ENCODE results near the gene SWSAP1. TPM values are rescaled to one million over a fixed set of nuclear protein-coding genes. Genes with fewer than 3 reads are reported as not detected.

The SWSAP1 gene
- total RNA-seq, 1 donor from 2014 or later: 5.1 TPM

DNA sequence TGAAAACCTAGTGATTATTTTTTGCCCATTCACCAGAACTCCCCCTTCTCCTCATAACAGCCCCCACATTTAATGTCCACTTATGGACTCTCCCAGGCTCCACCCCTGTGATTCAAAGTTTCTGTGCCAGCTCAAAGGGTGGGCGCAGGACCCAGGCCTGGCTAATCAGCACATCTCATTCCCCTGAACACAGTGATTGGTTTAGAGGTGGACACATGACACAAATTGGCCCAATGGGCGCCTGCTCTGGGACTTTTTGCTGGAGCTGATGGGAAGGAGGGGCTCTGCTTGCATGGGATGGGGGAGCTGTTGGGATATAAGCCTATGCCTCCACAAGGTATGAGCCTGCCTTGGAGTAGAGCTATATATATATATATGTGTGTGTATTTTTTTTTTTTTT, 15.9 kb downstream of the SWSAP1 start:
- intact Hi-C loops (cut with micrococcal nuclease): no loop called here
- no peaks in the 10 kb centered on the region for H3K36me3 Mint-ChIP-seq (ENCODE audit: low read depth)
- H3K4me3 Mint-ChIP-seq: no peak overlapping the region
- ChIA-PET POLR2A (interaction anchor here (0.6 kb wide), 1 partner anchor 28 kb away, joined by 3 read pairs; no protein-coding TSS in a partner anchor), CTCF (interaction anchor here (2.8 kb wide), 1 partner anchor 9 kb away, joined by 10 read pairs; no protein-coding TSS in a partner anchor)
- H3K27me3 Mint-ChIP-seq: peaks cover 3% of the 10 kb centered on the region
- no peak for ATAC-seq (ENCODE audit: low read depth)
- peaks cover 2% of the 10 kb centered on the region for H3K9me3 Mint-ChIP-seq
- DNase-seq: no peak
- H3K4me1 Mint-ChIP-seq: peaks cover 21% of the 10 kb centered on the region
- TF ChIP-seq, protein P1, sequence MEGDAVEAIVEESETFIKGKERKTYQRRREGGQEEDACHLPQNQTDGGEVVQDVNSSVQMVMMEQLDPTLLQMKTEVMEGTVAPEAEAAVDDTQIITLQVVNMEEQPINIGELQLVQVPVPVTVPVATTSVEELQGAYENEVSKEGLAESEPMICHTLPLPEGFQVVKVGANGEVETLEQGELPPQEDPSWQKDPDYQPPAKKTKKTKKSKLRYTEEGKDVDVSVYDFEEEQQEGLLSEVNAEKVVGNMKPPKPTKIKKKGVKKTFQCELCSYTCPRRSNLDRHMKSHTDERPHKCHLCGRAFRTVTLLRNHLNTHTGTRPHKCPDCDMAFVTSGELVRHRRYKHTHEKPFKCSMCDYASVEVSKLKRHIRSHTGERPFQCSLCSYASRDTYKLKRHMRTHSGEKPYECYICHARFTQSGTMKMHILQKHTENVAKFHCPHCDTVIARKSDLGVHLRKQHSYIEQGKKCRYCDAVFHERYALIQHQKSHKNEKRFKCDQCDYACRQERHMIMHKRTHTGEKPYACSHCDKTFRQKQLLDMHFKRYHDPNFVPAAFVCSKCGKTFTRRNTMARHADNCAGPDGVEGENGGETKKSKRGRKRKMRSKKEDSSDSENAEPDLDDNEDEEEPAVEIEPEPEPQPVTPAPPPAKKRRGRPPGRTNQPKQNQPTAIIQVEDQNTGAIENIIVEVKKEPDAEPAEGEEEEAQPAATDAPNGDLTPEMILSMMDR (IDR thresholded peaks at IDR 0.05): no peak
- H3K27ac Mint-ChIP-seq: no peak overlapping the region

DNA sequence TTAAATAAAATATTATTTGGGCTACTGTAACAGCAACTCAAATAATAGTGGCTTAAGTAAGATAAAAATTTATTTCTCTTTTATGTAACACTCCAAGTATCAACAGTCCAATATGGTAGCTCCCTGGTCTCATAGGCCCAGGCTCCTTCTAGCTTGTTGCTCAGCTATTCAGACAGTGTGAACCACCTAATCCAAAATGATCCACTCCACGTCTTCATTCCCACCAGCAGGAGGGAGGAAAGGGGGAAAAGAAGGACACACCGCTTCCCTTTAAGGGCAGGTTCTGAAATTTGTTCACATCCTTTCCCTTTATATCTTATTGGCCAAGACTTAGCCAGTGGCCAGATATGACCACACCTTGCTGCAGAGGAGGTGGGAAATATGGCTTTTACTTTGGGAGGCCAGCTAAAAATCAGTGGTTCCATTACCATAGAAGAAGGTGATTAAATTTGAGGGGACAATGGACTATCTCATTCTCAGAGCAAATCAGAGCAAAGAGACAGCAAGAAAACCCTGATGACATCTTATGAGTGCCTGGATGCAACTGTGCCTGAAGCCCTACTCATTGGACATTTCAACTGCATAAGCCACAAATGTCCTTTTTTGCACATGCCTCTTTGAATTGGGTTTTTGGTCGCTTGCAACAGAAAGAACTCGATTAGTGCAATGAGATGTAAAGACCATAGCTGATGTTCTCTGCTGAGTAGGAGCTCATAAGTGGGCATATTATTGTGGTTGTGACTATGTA, 16.6 kb downstream of the SWSAP1 start:
- H3K4me3 Mint-ChIP-seq: no peak overlapping the region
- H3K27ac Mint-ChIP-seq: no peak overlapping the region

DNA sequence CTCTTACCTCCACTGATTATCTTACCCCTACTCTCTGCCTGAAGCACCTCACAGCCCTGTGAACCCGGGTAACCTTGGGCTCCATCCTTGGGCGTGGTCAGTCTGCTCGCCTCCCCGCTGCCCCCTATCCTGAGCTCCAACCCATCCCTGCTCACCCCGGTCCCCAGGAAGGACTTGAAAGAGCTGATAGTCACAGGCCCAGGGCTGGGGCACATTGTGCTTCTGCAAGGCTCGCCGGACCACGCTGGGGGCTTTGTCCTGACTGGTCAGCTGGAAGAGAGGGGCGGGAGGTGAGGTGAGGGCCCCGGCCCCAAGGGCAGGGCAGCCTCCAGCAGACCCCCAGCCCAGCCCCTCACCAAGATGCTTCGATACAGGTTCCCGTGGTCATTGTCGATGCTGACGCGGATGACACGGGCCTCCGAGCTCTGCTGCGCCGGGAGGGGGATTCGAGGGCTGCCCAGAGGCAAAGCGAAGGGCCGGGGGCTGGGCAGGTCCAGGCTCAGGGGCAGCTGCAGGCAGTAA, 22.7 kb downstream of the SWSAP1 start:
- no peak for ATAC-seq (ENCODE audit: low read depth)
- DNase-seq: no peak
- intact Hi-C loops (cut with micrococcal nuclease): no loop called here
- peaks cover 8% of the 10 kb centered on the region for H3K4me1 Mint-ChIP-seq
- peaks cover 6% of the 10 kb centered on the region for H3K27me3 Mint-ChIP-seq
- ChIA-PET POLR2A (interaction anchor here (0.7 kb wide), 1 partner anchor 17 kb away, joined by 3 read pairs; no protein-coding TSS in a partner anchor), CTCF (no interaction called here)
- TF ChIP-seq, protein P1 (IDR thresholded peaks at IDR 0.05): no peak
- H3K4me3 Mint-ChIP-seq: no peak overlapping the region
- H3K9me3 Mint-ChIP-seq: no peaks in the 10 kb centered on the region
- no peaks in the 10 kb centered on the region for H3K36me3 Mint-ChIP-seq (ENCODE audit: low read depth)
- no peak overlapping the region for H3K27ac Mint-ChIP-seq

More for the DNA sequence above, 16.6 kb downstream of the SWSAP1 start:
- ATAC-seq (ENCODE audit: low read depth) (no peak), DNase-seq (no peak)
- no peaks in the 10 kb centered on the region for H3K36me3 Mint-ChIP-seq (ENCODE audit: low read depth)
- TF ChIP-seq, protein P1 (IDR thresholded peaks at IDR 0.05): no peak
- peaks cover 2% of the 10 kb centered on the region for H3K9me3 Mint-ChIP-seq
- intact Hi-C loops (cut with micrococcal nuclease): no loop called here
- H3K4me1 Mint-ChIP-seq: peaks cover 21% of the 10 kb centered on the region
- POLR2A ChIA-PET: no interaction called here
- H3K27me3 Mint-ChIP-seq: peaks cover 3% of the 10 kb centered on the region
- CTCF ChIA-PET: interaction anchor here (1.5 to 2.8 kb wide), 2 partner anchors 8 to 10 kb away, joined by 4 to 10 read pairs; no protein-coding TSS in a partner anchor

DNA sequence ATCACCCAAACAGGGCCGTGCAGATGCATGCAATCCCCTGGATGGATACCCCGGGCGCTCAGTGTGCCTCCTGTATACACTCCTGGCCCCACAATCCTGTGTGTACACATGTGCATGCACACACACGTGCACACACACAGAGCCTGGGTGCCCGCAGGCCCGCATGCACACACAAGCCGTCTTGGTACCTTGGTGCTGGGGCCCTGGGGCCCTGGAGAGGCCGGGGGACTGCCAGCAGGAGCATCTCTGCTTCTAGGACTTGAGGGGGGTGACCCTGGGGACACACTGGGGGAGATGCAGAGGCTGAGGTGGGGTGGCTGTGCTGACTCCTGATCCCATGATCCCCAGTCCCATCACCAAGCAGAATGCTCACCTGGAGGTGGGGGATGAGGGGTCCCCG, 25.2 kb downstream of the SWSAP1 start:
- Mint-ChIP-seq H3K27ac (no peak overlapping the region), H3K4me1 (no peaks in the 10 kb centered on the region), H3K4me3 (no peak overlapping the region), H3K36me3 (ENCODE audit: low read depth) (no peaks in the 10 kb centered on the region), H3K9me3 (no peaks in the 10 kb centered on the region), H3K27me3 (peaks cover 6% of the 10 kb centered on the region)
- no peak for ATAC-seq (ENCODE audit: low read depth)
- CTCF ChIA-PET: no interaction called here
- TF ChIP-seq, protein P1 (IDR thresholded peaks at IDR 0.05): no peak
- no peak for DNase-seq
- intact Hi-C loops (cut with micrococcal nuclease): no loop called here
- POLR2A ChIA-PET: no interaction called here

DNA sequence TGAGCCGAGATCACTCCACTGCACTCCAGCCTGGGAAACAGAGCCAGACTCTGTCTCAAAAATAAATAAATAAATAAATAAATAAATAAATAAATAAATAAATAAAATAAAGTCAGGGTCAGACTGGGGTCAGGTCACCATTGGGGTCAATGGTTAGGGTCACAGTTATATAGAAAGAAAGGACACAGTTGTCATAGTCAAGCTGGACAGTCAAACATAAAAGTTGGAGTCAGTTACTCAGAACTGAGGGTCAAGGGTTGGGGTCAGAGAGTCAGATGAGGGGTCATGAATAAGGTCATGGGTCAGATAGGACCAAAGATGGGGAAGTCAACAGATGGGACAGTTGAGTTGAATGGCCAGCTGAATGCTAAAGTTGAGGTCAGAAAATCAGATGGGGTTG, 26.3 kb downstream of the SWSAP1 start:
- Mint-ChIP-seq H3K4me1 (no peaks in the 10 kb centered on the region), H3K9me3 (no peaks in the 10 kb centered on the region), H3K27me3 (peaks cover 2% of the 10 kb centered on the region), H3K36me3 (ENCODE audit: low read depth) (no peaks in the 10 kb centered on the region), H3K27ac (no peak overlapping the region), H3K4me3 (no peak overlapping the region)
- DNase-seq (no peak), ATAC-seq (ENCODE audit: low read depth) (no peak)
- CTCF ChIA-PET: interaction anchor here (1.5 kb wide), 1 partner anchor 20 kb away, joined by 5 read pairs; no protein-coding TSS in a partner anchor
- POLR2A ChIA-PET: no interaction called here
- intact Hi-C loops (cut with micrococcal nuclease): no loop called here
- TF ChIP-seq, protein P1 (IDR thresholded peaks at IDR 0.05): no peak

All from activated B cell treated with CpG ODN at 0.5 μM for 24 hours (primary cell).